Stimulated activated CD8-positive, alpha-beta memory T cell treated with anti-CD3 and anti-CD28 coated beads, Interleukin-7, amount 100 ng/mL, for 1 hour (primary cell): ENCODE results near the gene AGA.

ENCODE experiments used
- DNase-seq, 2 donors: peaks; one replicate each; pipeline ENCODE4 v3.0.0-alpha.2; 2020; ENCODE audit warnings: low read depth in 2 of 2

Gene AGA

GRCh38 chr4:177447417-177448004 is 5.3 kb upstream of the AGA start:
- DNase-seq = no peak

DNA sequence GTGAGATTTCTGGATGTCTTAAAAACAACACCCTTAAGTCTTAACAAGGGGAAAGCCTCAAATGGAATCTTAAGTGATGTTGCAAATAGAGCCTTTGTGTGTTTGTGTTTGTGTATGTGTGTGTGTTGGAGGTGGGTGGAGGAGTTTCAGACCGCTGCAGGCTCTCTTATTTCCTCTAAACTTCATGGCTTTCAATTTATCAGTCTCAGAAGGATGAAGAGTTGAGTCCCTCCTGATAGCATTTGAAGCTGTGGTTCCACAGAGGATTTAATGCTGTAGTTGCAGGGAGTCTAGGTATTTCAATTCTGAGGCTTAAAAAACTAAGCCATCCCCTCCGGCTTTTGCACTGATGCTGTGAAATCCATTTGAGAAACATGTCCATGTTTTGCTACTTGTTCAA is 4.3 kb upstream of the AGA start:
- DNase-seq = no peak

GRCh38 chr4:177444911-177445736 is 2.9 kb upstream of the AGA start:
- DNase-seq = no peak

GRCh38 chr4:177441061-177441802 is 1.0 kb downstream of the AGA start:
- no peak for DNase-seq

DNA sequence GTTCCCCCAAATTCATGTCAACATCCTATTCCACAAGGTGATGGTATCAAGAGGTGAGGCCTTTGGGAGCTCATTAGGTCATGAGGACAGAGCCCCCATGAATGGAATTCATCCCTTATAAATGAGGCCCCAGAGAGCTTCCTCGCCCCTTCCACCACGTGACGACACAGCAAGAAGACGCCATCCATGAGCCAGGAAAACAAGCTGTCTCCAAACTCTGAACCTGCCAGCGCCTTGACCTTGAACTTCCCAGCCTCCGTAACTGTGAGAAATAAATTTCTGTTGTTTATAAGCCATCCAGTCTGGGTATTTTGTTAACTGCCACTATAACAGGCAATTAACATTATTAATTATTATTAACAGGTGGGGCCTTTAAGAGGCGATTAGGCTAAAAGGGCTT is 5.8 kb downstream of the AGA start:
- DNase-seq = no peak

- DNase-seq = no peak
Observed at GRCh38 chr4:177434667-177435066, 7.6 kb downstream of the AGA start.

- no peak for DNase-seq
Observed at GRCh38 chr4:177427192-177427591, 15.0 kb downstream of the AGA start.

GRCh38 chr4:177419434-177419833 is 22.8 kb downstream of the AGA start:
- DNase-seq = no peak

DNA sequence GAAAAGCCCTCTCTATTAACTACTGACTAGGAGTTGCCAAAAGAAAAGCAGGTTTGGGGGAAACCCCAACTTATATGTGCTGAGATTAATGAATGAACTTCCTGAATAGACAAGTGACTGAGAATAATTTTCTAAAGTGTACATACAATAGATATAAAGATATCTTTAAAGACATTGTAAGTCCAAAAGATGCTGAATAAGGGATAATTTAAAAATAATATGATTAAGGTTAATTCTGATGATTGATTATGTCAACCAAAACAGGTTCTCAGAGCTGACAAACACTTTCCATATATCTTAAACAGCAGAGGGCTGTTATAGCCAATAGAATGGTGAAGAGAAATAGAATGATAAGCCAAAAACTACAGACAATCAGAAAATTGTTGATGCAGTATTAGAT is 28.6 kb downstream of the AGA start:
- no peak for DNase-seq

GRCh38 chr4:177413076-177413475 is 29.2 kb downstream of the AGA start:
- no peak for DNase-seq

DNA sequence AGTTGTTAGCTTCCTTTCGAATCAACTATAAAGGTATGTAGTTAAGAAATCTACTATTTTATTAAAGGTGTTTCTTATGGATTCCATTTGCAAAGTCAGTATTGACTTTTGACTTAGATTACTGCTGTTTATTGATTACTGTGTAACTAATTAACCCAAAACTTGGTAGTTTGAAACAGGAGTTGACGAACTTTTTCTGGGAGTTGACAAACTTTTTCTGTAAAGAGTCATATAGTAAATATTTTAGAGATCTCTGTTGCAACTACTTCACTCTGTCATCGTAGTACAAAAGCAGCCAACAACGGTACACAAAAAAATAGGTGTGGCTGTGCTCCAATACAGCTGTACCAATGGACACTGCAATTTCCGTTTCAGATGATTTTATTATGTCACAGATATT is 30.2 kb downstream of the AGA start:
- no peak for DNase-seq

- no peak for DNase-seq
Observed at GRCh38 chr4:177410566-177410965, 31.7 kb downstream of the AGA start.

- DNase-seq = no peak
Observed at GRCh38 chr4:177408023-177408422, 34.2 kb downstream of the AGA start.

DNA sequence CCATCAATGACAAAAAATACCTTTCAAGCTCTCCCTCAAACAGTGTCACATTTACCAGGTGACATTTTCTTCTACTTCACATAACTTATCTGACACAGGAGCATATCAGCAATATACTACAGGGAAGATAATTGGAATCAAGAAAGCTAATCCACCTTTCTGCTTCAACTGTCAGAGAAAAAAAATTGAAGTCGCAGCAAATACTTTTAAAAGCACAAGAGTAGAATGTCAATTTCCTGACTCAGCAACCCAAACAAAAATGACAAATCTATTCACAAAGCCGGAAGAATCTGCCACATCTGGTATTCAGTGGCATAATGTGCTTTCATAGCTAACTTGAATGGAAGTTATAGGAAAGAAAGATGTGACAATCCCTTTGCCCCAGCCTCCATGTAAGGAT is 36.7 kb downstream of the AGA start:
- DNase-seq = no peak

GRCh38 chr4:177404986-177405385 is 37.3 kb downstream of the AGA start:
- no peak for DNase-seq

DNA sequence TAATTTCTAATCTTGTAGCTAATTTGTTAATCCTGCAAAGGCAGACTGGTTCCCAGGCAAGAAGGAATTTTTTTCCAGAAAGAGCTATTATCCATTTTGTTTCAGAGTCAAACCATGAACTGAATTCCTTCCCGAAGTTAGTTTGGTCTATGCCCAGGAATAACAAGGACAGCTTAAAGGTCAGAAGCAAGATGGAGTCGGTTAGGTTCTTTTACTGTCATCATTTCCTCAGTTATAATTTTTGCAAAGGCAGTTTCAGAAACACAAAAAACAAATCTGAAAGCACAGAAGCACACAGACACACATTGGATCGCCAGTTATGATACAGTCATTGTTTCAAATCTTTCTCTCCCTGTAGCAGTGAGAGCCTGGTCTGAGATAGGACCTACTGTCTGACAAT is 37.9 kb downstream of the AGA start:
- no peak for DNase-seq

GRCh38 chr4:177403746-177404145 is 38.5 kb downstream of the AGA start:
- no peak for DNase-seq

GRCh38 chr4:177401658-177402273 is 40.5 kb downstream of the AGA start:
- DNase-seq = no peak

DNA sequence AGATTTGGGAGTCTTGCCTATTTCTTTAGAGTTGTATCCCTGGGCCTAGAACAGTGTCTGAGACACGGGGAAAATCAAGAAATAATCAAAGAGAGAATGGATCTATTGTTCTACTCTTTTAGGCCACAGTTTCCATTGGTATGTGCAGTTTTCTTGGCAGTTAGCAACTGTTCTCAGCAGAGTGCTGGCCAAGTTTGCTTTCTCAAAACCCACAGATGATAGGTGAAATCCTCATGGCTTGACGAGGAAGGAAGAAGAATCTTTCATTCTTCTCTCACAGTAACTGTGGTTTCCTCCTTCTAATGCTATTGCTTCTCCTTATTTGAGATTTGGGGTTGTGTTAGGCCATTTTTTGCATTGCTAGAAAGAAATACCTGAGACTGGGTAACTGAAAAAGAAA is 42.2 kb downstream of the AGA start:
- DNase-seq = no peak

- no peak for DNase-seq
Observed at GRCh38 chr4:177396352-177396751, 45.9 kb downstream of the AGA start.

DNA sequence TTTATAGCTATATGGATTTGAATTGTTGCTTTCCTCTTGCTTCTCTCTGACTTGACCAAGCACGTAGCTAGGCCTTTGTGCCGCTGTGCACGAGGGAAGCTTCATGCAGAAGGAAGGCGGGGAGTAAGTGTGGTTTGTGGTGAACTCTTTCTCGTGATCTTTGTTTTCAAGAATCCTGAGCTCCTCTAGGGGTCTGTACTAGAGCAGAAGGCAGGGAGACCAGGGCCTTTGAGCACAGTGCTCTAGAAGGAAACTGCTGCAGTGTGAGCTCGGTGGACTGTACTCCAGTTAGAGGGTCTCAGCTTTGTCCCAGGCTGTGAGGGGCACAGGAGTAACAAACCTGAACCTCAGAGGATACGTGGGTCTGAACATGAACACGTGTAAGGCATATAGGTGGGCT is 49.0 kb downstream of the AGA start:
- no peak for DNase-seq

DNA sequence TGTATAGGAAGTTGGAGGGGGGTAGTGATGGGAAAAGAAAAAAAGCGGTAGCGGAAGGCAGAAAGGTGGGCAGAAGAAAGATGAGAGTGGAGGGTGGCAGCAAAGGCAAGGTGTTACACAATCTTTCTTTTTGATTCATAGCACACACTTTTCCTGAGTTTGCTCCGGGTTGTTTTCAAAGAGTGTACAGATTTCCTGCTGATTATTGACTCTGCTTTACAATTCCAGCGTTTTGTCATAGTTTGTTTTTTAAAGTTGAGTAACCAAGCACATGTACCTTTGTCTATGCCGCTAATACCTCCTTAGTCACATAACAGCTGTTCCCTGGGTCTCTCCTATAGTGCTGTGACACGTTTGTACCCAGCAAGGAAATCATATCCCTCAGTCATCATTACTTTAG is 50.3 kb downstream of the AGA start:
- DNase-seq = no peak

GRCh38 chr4:177391287-177391686 is 51.0 kb downstream of the AGA start:
- DNase-seq = no peak
